ENCODE data around the gene FMR1.

DNA sequence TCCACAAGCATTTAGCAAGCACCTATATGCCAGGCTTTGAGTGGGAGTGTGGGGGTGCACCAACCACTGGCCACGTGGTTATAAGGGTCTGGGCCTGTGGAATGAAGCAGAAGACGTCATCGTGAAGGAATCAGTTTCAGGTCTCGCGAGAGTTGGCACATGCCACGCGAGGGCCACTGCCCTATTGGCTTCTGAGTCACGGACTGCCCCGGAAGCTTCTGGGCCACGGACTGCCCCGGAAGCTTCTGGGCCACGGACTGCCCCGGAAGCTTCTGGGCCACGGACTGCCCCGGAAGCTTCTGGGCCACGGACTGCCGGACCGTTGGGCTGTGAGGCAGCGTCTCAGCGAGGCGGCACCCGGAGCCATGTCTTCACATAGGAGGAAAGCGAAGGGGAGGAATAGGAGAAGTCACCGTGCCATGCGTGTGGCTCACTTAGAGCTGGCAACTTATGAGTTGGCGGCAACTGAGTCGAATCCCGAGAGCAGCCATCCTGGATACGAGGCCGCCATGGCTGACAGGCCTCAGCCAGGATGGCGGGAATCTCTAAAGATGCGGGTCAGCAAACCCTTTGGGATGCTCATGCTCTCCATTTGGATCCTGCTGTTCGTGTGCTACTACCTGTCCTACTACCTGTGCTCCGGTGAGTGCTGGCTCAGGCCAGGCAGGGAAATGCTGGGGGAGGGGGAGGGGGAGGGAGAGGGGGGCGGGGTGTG, 69.5 kb downstream of the FMR1 start, which contains the start of gene FMR1NB:
- no peak for TF ChIP-seq POLR2A (IDR thresholded peaks at IDR 0.05)
- TF ChIP-seq, protein P1, sequence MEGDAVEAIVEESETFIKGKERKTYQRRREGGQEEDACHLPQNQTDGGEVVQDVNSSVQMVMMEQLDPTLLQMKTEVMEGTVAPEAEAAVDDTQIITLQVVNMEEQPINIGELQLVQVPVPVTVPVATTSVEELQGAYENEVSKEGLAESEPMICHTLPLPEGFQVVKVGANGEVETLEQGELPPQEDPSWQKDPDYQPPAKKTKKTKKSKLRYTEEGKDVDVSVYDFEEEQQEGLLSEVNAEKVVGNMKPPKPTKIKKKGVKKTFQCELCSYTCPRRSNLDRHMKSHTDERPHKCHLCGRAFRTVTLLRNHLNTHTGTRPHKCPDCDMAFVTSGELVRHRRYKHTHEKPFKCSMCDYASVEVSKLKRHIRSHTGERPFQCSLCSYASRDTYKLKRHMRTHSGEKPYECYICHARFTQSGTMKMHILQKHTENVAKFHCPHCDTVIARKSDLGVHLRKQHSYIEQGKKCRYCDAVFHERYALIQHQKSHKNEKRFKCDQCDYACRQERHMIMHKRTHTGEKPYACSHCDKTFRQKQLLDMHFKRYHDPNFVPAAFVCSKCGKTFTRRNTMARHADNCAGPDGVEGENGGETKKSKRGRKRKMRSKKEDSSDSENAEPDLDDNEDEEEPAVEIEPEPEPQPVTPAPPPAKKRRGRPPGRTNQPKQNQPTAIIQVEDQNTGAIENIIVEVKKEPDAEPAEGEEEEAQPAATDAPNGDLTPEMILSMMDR (IDR thresholded peaks at IDR 0.05), result no peak
